AG09319 (cell line): ENCODE results near the gene XAGE1B.
"Not testable (repeated sequence)": the region's sequence is repeated elsewhere in the genome, so short reads cannot be mapped to it uniquely, and the experiment has no call there.

ENCODE experiments used
- DNase-seq: peaks from one replicate; pipeline ENCODE4 v3.0.0-alpha.2; 2010; ENCODE audit warnings: low read depth; ENCODE audit errors: extremely low read depth
- CTCF ChIP-seq: IDR thresholded peaks from 2 replicates; pipeline ENCODE4 v1.5.1; 2011; ENCODE audit warnings: low read depth, mild to moderate bottlenecking, inconsistent platforms, low read length, moderate library complexity

Gene XAGE1B

GRCh38 chrX:52509916-52510315 lies 6.9 kb downstream of the XAGE1B start:
- no peak for TF ChIP-seq CTCF
- no peak for DNase-seq

GRCh38 chrX:52507331-52507730 lies 9.5 kb downstream of the XAGE1B start:
- DNase-seq, result no peak
- TF ChIP-seq CTCF, result no peak

GRCh38 chrX:52504551-52504950 lies 12.3 kb downstream of the XAGE1B start:
- no peak for DNase-seq

GRCh38 chrX:52501362-52501761 lies 15.5 kb downstream of the XAGE1B start:
- not testable (repeated sequence) for DNase-seq

More at GRCh38 chrX:52504551-52504950, 12.3 kb downstream of the XAGE1B start:
- TF ChIP-seq CTCF, result no peak

GRCh38 chrX:52496419-52496772 lies 20.5 kb downstream of the XAGE1B start:
- DNase-seq, result not testable (repeated sequence)

- not testable (repeated sequence) for DNase-seq
Observed at GRCh38 chrX:52495545-52496418, 21.1 kb downstream of the XAGE1B start, which contains the start of gene XAGE1A. Gene XAGE1A, plus strand, starts transcription at chrX:52495808. Its CDS starts 1,554 bp downstream, at chrX:52497362.

- DNase-seq, result not testable (repeated sequence)
Observed at GRCh38 chrX:52471301-52471700, 45.6 kb downstream of the XAGE1B start.
